ENCODE measurements around the gene NR2E3. TPM values are rescaled to one million over a fixed set of nuclear protein-coding genes. Genes with fewer than 3 reads are reported as not detected.

NR2E3 gene
- total RNA-seq, result not detected

DNA sequence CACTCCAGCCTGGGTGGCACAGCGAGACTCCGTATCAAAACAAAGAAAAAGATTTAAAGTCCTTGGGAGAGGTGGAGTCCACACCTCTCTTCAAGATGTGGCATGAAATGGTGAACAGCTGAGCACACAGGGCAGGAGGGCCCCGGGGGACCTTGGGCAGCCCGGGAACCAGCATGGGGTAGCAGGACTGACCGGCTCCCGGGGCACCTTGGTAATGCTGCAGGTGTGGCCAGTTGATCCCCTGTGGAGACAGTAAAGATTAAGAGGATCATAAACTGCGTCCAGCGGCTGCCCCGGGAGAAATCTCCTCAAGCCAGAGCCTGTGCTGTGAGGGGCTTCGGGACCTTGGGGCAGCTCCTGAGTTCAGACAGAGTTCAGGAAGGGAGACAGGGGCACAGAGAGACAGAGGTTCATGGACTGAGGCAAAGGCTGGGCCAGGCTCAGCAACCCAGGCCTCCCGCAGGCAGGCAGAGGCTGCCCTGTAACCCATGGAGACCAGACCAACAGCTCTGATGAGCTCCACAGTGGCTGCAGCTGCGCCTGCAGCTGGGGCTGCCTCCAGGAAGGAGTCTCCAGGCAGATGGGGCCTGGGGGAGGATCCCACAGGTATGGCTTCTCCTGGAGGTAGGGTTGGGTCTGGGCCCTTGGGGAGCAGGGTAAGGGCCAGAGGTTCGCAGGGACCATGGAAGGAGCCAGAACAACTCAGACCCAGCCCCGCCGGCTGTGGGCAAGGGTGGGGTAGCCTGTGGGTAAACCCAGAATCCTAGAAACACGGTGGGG is at the start of gene NR2E3:
Gene NR2E3 (plus strand): TSS at position 299 of the 780 bp plus-strand sequence. CDS start 190 bp downstream, at position 489.
- Mint-ChIP-seq H3K27me3 (peaks cover 2% of the 10 kb centered on the region), H3K9me3 (no peaks in the 10 kb centered on the region), H3K36me3 (no peaks in the 10 kb centered on the region), H3K4me3 (no peak within 1 kb of the TSS), H3K4me1 (ENCODE audit: low read depth) (no peaks in the 10 kb centered on the region), H3K27ac (no peak within 1 kb of the TSS)
- intact Hi-C loops (cut with micrococcal nuclease), result no loop called here
- CTCF ChIA-PET, result no interaction called here
- POLR2A ChIA-PET, result no interaction called here
- DNase-seq, result no peak

DNA sequence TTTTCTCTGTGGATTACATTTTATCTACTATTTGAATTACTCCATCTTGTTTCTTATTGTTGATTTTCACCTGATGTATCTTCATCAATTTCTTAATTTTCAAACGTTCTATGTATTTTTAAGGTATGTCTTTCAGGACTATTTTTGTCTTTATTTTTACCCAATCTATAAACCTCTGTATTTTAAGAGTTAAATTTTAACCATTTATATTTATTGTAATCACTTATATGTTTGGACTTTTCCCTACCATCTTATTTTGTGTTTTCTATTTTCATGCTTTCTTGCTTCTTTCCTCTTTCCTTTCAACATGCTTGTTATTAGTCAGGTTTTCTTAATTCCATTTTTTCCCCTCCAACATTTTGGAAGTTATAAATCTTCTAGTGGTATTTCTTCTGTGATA is 49.5 kb upstream of the NR2E3 start:
- Mint-ChIP-seq H3K9me3 (peaks cover 21% of the 10 kb centered on the region), H3K27ac (no peak overlapping the region), H3K27me3 (peaks cover 5% of the 10 kb centered on the region), H3K36me3 (peaks cover 1% of the 10 kb centered on the region), H3K4me3 (no peak overlapping the region), H3K4me1 (ENCODE audit: low read depth) (no peaks in the 10 kb centered on the region)
- POLR2A ChIA-PET, result no interaction called here
- CTCF ChIA-PET, result interaction anchor here (1.2 kb wide), 1 partner anchor 8 kb away, joined by 3 read pairs; no protein-coding TSS in a partner anchor
- intact Hi-C loops (cut with micrococcal nuclease), result no loop called here
- no peak for DNase-seq

DNA sequence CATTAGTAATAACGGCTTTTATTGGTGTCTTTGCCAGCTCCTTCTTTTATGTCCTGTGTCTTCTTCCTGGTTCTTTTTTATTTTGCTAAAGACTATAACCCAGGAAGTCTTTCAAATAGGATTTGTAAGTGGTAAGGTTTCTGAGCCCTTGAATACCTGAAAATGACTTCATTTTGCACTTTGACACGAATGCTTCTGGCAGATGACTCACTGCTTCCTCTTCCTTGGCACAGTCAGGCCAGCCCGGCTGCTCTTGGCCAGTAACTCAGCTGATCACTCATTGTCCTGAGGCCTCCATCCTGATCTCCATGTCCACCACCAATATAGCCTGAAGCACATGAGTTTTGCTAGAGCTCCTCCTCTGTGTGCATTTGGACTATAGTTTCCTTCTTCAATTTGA is 48.7 kb upstream of the NR2E3 start:
- CTCF ChIA-PET, result interaction anchor here (1.2 kb wide), 1 partner anchor 9 kb away, joined by 3 read pairs; no protein-coding TSS in a partner anchor
- Mint-ChIP-seq H3K9me3 (peaks cover 21% of the 10 kb centered on the region), H3K4me1 (ENCODE audit: low read depth) (no peaks in the 10 kb centered on the region), H3K4me3 (no peak overlapping the region), H3K27me3 (peaks cover 5% of the 10 kb centered on the region), H3K27ac (no peak overlapping the region), H3K36me3 (peaks cover 1% of the 10 kb centered on the region)
- intact Hi-C loops (cut with micrococcal nuclease), result no loop called here
- POLR2A ChIA-PET, result no interaction called here
- no peak for DNase-seq

DNA sequence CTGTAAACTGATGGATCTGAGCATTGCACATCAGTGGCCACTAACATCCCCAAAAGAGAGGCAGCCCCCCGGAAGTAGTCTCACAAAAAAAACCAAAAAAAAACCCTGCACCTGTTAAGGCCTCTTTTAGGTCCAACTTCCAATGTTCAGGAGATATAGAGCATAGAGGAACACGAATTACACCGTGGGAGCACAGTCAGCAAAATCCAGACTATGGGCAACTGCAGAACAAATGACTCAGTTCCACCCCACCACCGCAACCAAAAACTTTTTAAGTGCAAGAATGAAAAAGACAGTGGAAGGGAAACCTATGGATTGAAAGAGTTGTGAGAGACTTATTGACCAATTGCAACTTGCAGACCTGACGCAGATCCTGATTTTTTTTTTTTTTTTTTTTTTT is 42.2 kb upstream of the NR2E3 start:
- Mint-ChIP-seq H3K4me3 (no peak overlapping the region), H3K36me3 (no peaks in the 10 kb centered on the region), H3K27ac (no peak overlapping the region), H3K9me3 (no peaks in the 10 kb centered on the region), H3K27me3 (peaks cover 2% of the 10 kb centered on the region), H3K4me1 (ENCODE audit: low read depth) (no peaks in the 10 kb centered on the region)
- POLR2A ChIA-PET, result no interaction called here
- intact Hi-C loops (cut with micrococcal nuclease), result no loop called here
- CTCF ChIA-PET, result no interaction called here
- no peak for DNase-seq

DNA sequence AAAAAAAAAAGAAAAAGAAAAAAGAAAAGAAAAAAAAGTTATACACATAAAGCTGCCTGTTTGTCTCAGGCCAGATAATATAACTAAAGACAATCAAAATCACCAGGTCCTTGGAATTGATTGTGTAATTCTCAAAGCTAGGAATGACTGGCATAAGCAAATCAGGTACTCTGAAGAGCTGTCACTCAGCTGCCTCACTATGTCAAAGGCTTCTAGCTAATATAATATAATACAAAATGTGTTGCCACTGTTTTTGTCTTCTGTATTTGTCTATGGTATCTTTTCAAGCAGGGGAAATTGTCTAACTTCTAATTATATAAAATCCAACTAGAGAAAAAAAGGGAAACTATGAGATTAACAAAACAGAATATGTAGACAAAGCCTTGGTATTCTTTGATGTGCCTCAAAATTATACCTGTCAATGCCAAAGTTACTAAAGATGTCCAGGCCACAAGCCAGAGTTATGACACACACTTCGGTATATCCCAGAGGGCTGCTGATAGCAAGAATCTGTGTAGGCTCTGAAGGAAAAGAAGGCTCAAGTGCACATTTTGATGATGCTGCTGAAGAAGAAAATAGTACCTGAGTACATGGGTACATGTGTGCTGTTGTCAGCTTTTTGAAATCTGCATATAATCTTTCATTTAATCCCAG is 37.0 kb upstream of the NR2E3 start:
- DNase-seq, result no peak
- no peaks in the 10 kb centered on the region for H3K27me3 Mint-ChIP-seq
- ChIA-PET POLR2A (no interaction called here), CTCF (interaction anchor here (2.3 kb wide), 1 partner anchor 30 kb away, joined by 9 read pairs; no protein-coding TSS in a partner anchor)
- H3K4me3 Mint-ChIP-seq, result no peak overlapping the region
- intact Hi-C loops (cut with micrococcal nuclease), result no loop called here
- no peaks in the 10 kb centered on the region for H3K4me1 Mint-ChIP-seq (ENCODE audit: low read depth)
- no peaks in the 10 kb centered on the region for H3K36me3 Mint-ChIP-seq
- H3K9me3 Mint-ChIP-seq, result no peaks in the 10 kb centered on the region
- H3K27ac Mint-ChIP-seq, result no peak overlapping the region

DNA sequence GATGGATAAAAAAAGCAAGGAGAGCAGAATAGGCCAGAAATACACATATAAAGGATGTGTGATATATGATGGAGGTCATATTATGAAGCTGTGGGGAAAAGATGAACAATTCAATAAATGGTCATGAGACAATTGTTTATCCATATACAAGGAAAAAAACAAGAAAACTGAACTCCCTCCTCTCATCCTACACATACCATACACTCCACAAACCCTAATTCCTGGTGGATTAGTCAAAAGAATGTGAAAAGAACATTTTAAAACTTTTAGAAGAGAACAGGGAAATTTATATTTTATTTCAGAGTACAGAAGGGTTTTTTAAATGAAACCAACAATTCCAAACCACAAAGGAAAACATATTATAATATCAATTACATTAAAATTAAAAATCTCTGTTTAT is 34.5 kb upstream of the NR2E3 start:
- H3K9me3 Mint-ChIP-seq, result no peaks in the 10 kb centered on the region
- ChIA-PET CTCF (interaction anchor here (1.7 kb wide), 1 partner anchor 32 kb away, joined by 6 read pairs; no protein-coding TSS in a partner anchor), POLR2A (interaction anchor here (1.2 kb wide), 1 partner anchor 22 kb away, joined by 3 read pairs; no protein-coding TSS in a partner anchor)
- intact Hi-C loops (cut with micrococcal nuclease), result no loop called here
- H3K36me3 Mint-ChIP-seq, result no peaks in the 10 kb centered on the region
- H3K4me3 Mint-ChIP-seq, result no peak overlapping the region
- peaks cover 6% of the 10 kb centered on the region for H3K4me1 Mint-ChIP-seq (ENCODE audit: low read depth)
- DNase-seq, result no peak
- no peak overlapping the region for H3K27ac Mint-ChIP-seq
- H3K27me3 Mint-ChIP-seq, result peaks cover 5% of the 10 kb centered on the region

DNA sequence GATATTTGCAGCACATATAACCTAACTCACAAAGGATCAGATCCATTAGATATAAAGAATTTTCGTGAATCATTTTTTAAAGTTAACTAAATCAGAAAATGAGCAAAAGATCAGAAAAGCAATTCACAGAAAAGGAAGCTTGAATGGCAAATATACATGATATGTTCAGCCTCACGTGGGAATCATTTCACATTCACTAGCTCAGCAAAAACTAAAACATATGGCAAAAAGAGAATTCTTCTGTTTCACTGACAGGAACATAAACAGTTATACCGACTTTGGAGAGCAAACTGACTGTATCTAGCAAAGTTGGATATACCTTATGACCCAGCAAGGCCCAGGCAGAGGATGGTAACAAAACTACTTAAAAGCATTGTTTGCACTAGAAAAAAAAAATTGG is 34.0 kb upstream of the NR2E3 start:
- ChIA-PET CTCF (interaction anchor here (1.7 kb wide), 1 partner anchor 32 kb away, joined by 6 read pairs; no protein-coding TSS in a partner anchor), POLR2A (no interaction called here)
- Mint-ChIP-seq H3K4me1 (ENCODE audit: low read depth) (peaks cover 10% of the 10 kb centered on the region), H3K9me3 (no peaks in the 10 kb centered on the region), H3K4me3 (no peak overlapping the region), H3K27ac (no peak overlapping the region), H3K27me3 (peaks cover 8% of the 10 kb centered on the region), H3K36me3 (no peaks in the 10 kb centered on the region)
- no peak for DNase-seq
- intact Hi-C loops (cut with micrococcal nuclease), result no loop called here

DNA sequence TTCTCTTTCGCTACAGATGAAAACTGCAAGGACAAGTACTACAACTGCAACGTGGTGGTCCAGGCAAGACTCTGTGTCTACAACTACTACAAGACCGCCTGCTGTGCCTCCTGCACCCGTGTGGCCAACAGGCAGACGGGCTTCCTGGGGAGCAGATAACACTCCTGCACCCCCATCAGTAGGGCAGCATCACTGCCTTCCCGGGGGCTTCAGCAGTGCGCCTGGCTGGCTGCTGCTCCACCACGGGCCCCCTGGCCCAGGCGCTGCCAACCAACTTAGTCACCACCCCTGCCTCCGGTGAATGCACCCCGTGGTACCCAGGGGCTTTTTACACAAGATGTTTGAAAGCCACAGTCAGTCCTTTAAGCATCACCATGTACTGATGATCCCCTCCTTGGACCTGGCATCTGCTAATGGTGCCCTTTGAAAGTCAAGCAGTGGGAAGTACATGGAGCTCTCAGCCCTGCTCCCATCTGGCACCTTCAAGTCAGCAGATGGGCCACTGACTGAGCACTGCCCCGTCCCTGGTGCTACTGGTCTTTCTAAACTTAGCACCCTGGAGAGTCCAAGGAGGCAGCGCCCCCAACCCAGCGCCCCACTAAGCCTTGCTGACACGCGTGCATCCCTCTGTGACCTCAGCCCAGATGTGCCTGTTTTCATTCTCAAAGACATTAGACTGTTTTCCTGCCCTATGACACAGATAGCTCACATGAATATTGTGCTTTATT is 33.0 kb upstream of the NR2E3 start:
- Mint-ChIP-seq H3K4me3 (no peak overlapping the region), H3K36me3 (no peaks in the 10 kb centered on the region), H3K4me1 (ENCODE audit: low read depth) (peaks cover 15% of the 10 kb centered on the region), H3K27me3 (peaks cover 13% of the 10 kb centered on the region), H3K9me3 (no peaks in the 10 kb centered on the region), H3K27ac (no peak overlapping the region)
- ChIA-PET CTCF (interaction anchor here (1.0 to 5.4 kb wide), 2 partner anchors 24 to 379 kb away, joined by 5 to 44 read pairs; no protein-coding TSS in a partner anchor), POLR2A (interaction anchor here (0.6 kb wide), 1 partner anchor 955 kb away, joined by 3 read pairs; no protein-coding TSS in a partner anchor)
- no peak for DNase-seq
- intact Hi-C loops (cut with micrococcal nuclease), result no loop called here

DNA sequence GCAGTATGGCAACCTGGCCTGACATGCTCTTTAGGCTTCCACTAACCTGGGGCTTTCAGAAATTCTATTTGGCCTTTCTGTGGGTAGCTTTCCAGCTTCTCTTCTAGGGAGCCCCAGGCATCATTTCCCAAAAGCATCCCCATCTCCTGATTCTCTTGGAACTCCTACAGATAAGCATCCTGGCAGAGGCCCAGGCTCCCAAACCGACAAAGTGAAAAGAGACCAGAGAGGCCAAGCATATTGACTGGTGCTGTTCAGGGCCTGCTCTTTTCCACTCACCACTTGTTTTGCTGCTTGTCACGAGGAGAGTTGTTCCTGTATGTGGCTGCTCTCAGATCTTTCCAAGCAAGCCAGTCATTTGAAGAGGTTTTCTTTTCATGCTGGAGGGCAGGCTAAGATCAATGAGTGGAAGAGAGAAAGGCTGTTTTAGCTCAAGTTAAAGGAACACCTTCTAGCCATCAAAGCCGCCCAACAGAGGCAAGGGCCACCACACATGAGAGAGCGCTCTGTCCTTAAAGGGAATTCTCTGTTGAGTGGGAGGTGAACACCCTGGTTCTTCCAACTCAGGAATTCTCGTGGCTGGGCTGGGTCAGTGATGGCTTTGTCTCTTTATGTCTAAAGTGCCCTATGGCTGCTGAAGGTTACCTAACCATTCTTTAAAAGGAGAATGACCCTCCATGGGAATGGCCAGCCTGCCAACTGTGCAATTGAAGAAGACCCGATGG is 31.1 kb upstream of the NR2E3 start:
- ChIA-PET POLR2A (no interaction called here), CTCF (interaction anchor here (0.5 to 5.4 kb wide), 7 partner anchors 20 to 377 kb away, joined by 3 to 44 read pairs (median 5); no protein-coding TSS in a partner anchor)
- DNase-seq, result no peak
- Mint-ChIP-seq H3K27ac (no peak overlapping the region), H3K27me3 (peaks cover 15% of the 10 kb centered on the region), H3K9me3 (no peaks in the 10 kb centered on the region), H3K4me1 (ENCODE audit: low read depth) (peaks cover 15% of the 10 kb centered on the region), H3K4me3 (no peak overlapping the region), H3K36me3 (no peaks in the 10 kb centered on the region)
- intact Hi-C loops (cut with micrococcal nuclease), result no loop called here

DNA sequence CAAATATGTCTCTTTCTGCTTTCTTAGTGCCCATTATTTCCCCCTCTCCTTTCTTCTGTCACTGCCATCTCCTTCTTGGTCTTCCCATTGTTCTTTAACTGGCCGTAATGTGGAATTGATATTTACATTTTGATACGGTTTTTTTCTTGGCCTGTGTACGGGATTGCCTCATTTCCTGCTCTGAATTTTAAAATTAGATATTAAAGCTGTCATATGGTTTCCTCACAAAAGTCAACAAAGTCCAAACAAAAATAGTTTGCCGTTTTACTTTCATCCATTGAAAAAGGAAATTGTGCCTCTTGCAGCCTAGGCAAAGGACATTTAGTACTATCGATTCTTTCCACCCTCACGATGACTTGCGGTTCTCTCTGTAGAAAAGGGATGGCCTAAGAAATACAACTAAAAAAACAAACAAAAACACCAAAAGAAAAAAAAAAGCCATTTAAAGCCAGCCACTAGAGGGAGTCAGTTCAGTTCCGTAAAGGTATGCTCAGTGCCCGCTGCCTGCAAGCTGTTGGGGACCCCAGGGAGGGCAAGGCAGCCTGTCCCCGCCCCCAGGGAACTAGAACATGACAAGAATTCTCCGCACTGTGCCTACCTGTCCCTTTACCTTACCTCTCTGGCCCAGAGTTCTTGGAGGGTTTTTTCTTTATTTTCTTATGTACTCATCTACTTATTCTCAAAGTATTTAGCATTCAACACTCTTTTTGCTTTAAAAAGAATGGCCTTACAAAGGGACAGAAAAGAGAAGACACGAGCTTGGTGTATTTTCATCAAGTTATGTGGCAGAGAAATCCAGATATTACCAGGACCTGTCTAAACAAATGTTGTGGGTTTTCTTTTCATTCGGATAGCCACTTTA is 30.0 kb upstream of the NR2E3 start:
- H3K27ac Mint-ChIP-seq, result no peak overlapping the region
- ChIA-PET CTCF (interaction anchor here (0.7 to 5.4 kb wide), 9 partner anchors 9 to 383 kb away, joined by 3 to 44 read pairs (median 7); no protein-coding TSS in a partner anchor), POLR2A (interaction anchor here (1.7 kb wide), 1 partner anchor 28 kb away, joined by 3 read pairs; no protein-coding TSS in a partner anchor)
- no peaks in the 10 kb centered on the region for H3K36me3 Mint-ChIP-seq
- intact Hi-C loops (cut with micrococcal nuclease), result loop anchor here (1.0 kb wide), 1 partner anchor 376 kb away; no protein-coding TSS in a partner anchor
- H3K4me1 Mint-ChIP-seq (ENCODE audit: low read depth), result peaks cover 15% of the 10 kb centered on the region
- peak; percentile 40 for DNase-seq
- H3K9me3 Mint-ChIP-seq, result no peaks in the 10 kb centered on the region
- H3K4me3 Mint-ChIP-seq, result no peak overlapping the region
- H3K27me3 Mint-ChIP-seq, result peaks cover 25% of the 10 kb centered on the region

Data from activated CD4-positive, alpha-beta memory T cell treated with anti-CD3 and anti-CD28 coated beads for 36 hours (primary cell).